ENCODE results near the gene PROK1.

The PROK1 gene

GRCh38 chr1:110420023-110420662 is 30.8 kb upstream of the PROK1 start:
- FAIRE-seq (no peak), DNase-seq (ENCODE audit: insufficient read length) (no peak)
- no peak for TF ChIP-seq POLR2A (IDR thresholded peaks at IDR 0.05; ENCODE audit: low read depth, low read length)

GRCh38 chr1:110420874-110421793 is 29.8 kb upstream of the PROK1 start:
- FAIRE-seq = no peak
- no peak for TF ChIP-seq POLR2A (IDR thresholded peaks at IDR 0.05; ENCODE audit: low read depth, low read length)
- no peak for TF ChIP-seq TAF1 (IDR thresholded peaks at IDR 0.05; ENCODE audit: borderline replicate concordance, low read depth, low read length)
- TF ChIP-seq POLR2AphosphoS5 (IDR thresholded peaks at IDR 0.05; ENCODE audit: low read depth, low read length) = no peak
- no peak for DNase-seq (ENCODE audit: insufficient read length)

GRCh38 chr1:110424699-110425611 is 26.0 kb upstream of the PROK1 start:
- no peak for FAIRE-seq
- no peak for TF ChIP-seq POLR2AphosphoS5 (IDR thresholded peaks at IDR 0.05; ENCODE audit: low read depth, low read length)
- TF ChIP-seq TAF1 (IDR thresholded peaks at IDR 0.05; ENCODE audit: borderline replicate concordance, low read depth, low read length) = no peak
- no peak for TF ChIP-seq POLR2A (IDR thresholded peaks at IDR 0.05; ENCODE audit: low read depth, low read length)
- DNase-seq (ENCODE audit: insufficient read length) = no peak

- DNase-seq (ENCODE audit: insufficient read length) = no peak
- TF ChIP-seq POLR2AphosphoS5 (IDR thresholded peaks at IDR 0.05; ENCODE audit: low read depth, low read length) = no peak
- TF ChIP-seq TAF1 (IDR thresholded peaks at IDR 0.05; ENCODE audit: borderline replicate concordance, low read depth, low read length) = no peak
- no peak for TF ChIP-seq POLR2A (IDR thresholded peaks at IDR 0.05; ENCODE audit: low read depth, low read length)
- FAIRE-seq = no peak
Observed at GRCh38 chr1:110425612-110426152, 25.3 kb upstream of the PROK1 start.

- TF ChIP-seq POLR2A (IDR thresholded peaks at IDR 0.05; ENCODE audit: low read depth, low read length) (no peak), TAF1 (IDR thresholded peaks at IDR 0.05; ENCODE audit: borderline replicate concordance, low read depth, low read length) (no peak)
- FAIRE-seq = no peak
- no peak for DNase-seq (ENCODE audit: insufficient read length)
Observed at GRCh38 chr1:110426854-110427253, 24.1 kb upstream of the PROK1 start.

GRCh38 chr1:110428946-110429345 is 22.0 kb upstream of the PROK1 start:
- no peak for FAIRE-seq
- no peak for DNase-seq (ENCODE audit: insufficient read length)
- TF ChIP-seq POLR2AphosphoS5 (IDR thresholded peaks at IDR 0.05; ENCODE audit: low read depth, low read length) (no peak), POLR2A (IDR thresholded peaks at IDR 0.05; ENCODE audit: low read depth, low read length) (no peak), TAF1 (IDR thresholded peaks at IDR 0.05; ENCODE audit: borderline replicate concordance, low read depth, low read length) (no peak)

- TF ChIP-seq POLR2AphosphoS5 (IDR thresholded peaks at IDR 0.05; ENCODE audit: low read depth, low read length) (no peak), TAF1 (IDR thresholded peaks at IDR 0.05; ENCODE audit: borderline replicate concordance, low read depth, low read length) (no peak)
- no peak for DNase-seq (ENCODE audit: insufficient read length)
- no peak for FAIRE-seq
Observed at GRCh38 chr1:110430366-110430765, 20.6 kb upstream of the PROK1 start.

GRCh38 chr1:110430901-110431300 is 20.0 kb upstream of the PROK1 start:
- TF ChIP-seq POLR2AphosphoS5 (IDR thresholded peaks at IDR 0.05; ENCODE audit: low read depth, low read length) (no peak), TAF1 (IDR thresholded peaks at IDR 0.05; ENCODE audit: borderline replicate concordance, low read depth, low read length) (no peak), POLR2A (IDR thresholded peaks at IDR 0.05; ENCODE audit: low read depth, low read length) (no peak)
- no peak for FAIRE-seq
- DNase-seq (ENCODE audit: insufficient read length) = no peak

- TF ChIP-seq POLR2AphosphoS5 (IDR thresholded peaks at IDR 0.05; ENCODE audit: low read depth, low read length) (no peak), TAF1 (IDR thresholded peaks at IDR 0.05; ENCODE audit: borderline replicate concordance, low read depth, low read length) (no peak), POLR2A (IDR thresholded peaks at IDR 0.05; ENCODE audit: low read depth, low read length) (no peak)
- DNase-seq (ENCODE audit: insufficient read length) = no peak
- FAIRE-seq = no peak
Observed at GRCh38 chr1:110433213-110433612, 17.7 kb upstream of the PROK1 start.

GRCh38 chr1:110433803-110434202 is 17.1 kb upstream of the PROK1 start:
- TF ChIP-seq POLR2AphosphoS5 (IDR thresholded peaks at IDR 0.05; ENCODE audit: low read depth, low read length) = no peak
- no peak for TF ChIP-seq POLR2A (IDR thresholded peaks at IDR 0.05; ENCODE audit: low read depth, low read length)
- TF ChIP-seq TAF1 (IDR thresholded peaks at IDR 0.05; ENCODE audit: borderline replicate concordance, low read depth, low read length) = no peak
- FAIRE-seq (no peak), DNase-seq (ENCODE audit: insufficient read length) (no peak)

GRCh38 chr1:110434946-110435345 is 16.0 kb upstream of the PROK1 start:
- no peak for FAIRE-seq
- no peak for DNase-seq (ENCODE audit: insufficient read length)
- TF ChIP-seq POLR2A (IDR thresholded peaks at IDR 0.05; ENCODE audit: low read depth, low read length) = no peak
- TF ChIP-seq TAF1 (IDR thresholded peaks at IDR 0.05; ENCODE audit: borderline replicate concordance, low read depth, low read length) = no peak
- TF ChIP-seq POLR2AphosphoS5 (IDR thresholded peaks at IDR 0.05; ENCODE audit: low read depth, low read length) = no peak
